ENCODE results near the gene BMPR1B.

Gene BMPR1B

DNA sequence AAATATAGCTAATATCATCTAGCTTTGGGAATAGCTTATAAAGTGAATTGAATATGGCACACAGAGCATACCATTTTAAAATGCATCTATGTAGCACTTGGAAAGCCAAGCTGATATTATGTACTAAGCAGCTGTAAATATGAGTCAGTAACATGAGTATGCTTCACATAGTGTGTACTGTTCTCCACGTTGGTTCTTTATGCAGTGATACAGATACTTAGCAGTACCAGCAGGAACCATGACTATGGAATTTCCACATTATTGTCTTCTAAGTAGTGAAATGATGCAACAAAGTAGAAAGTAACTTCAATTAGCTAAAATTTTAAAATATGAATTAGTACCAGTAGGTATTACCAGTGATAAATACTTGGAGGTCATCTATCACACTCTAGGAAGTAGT is 320.1 kb downstream of the BMPR1B start:
- Histone ChIP-seq H3K36me3 (ENCODE audit: control insufficient read depth, low read depth, low read length) (no peaks in the 10 kb centered on the region), H3K4me3 (ENCODE audit: low read length) (no peak overlapping the region), H3K9ac (ENCODE audit: low read length) (no peak overlapping the region), H3K27ac (ENCODE audit: low read length) (no peak overlapping the region), H3K9me3 (ENCODE audit: control insufficient read depth, low read depth, low read length) (no peaks in the 10 kb centered on the region), H3K27me3 (ENCODE audit: control insufficient read depth, insufficient read depth, low read length) (no peaks in the 10 kb centered on the region), H3K4me1 (ENCODE audit: control insufficient read depth, low read depth, low read length) (peaks cover 7% of the 10 kb centered on the region)

DNA sequence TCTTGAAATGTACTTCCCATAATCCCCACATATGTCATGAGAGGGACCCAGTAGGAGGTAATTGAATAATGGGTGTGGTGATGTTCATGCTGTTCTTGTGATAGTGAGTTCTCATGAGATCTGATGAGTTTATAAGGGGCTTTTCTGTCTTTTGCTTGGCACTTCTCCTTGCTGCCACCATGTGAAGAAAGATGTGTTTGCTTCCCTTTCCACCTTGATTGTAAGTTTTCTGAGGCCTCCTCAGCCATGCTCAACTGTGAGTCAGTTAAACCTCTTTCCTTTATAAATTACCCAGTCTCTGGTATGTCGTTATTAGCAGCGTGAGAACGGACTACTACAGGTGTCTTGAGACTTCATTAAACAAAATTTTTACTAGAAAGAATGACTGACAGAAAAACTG is 323.2 kb downstream of the BMPR1B start:
- no peaks in the 10 kb centered on the region for H3K27me3 ChIP-seq (ENCODE audit: control insufficient read depth, insufficient read depth, low read length)
- no peaks in the 10 kb centered on the region for H3K36me3 ChIP-seq (ENCODE audit: control insufficient read depth, low read depth, low read length)
- no peak overlapping the region for H3K4me3 ChIP-seq (ENCODE audit: low read length)
- no peak overlapping the region for H3K9ac ChIP-seq (ENCODE audit: low read length)
- H3K27ac ChIP-seq (ENCODE audit: low read length): no peak overlapping the region
- H3K9me3 ChIP-seq (ENCODE audit: control insufficient read depth, low read depth, low read length): no peaks in the 10 kb centered on the region
- no peaks in the 10 kb centered on the region for H3K4me1 ChIP-seq (ENCODE audit: control insufficient read depth, low read depth, low read length)

DNA sequence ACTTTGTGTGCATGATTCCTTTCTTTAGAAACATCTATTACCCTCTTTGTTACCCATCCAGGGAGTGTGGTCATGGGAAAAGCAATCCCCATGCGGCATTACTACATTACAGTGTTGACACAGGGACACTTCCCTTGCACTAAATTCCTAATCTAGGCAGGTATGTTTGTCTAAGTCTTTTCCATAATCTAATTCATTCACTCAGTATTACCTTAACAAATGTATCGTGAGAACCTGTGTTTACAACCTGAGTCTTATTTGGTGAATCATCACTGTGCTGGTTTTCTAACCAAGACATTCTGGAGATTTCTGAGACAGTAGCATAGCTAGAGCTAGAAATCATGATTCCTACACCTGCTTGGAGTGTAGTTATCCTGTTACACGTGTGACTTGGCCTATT is 326.8 kb downstream of the BMPR1B start:
- Histone ChIP-seq H3K27ac (ENCODE audit: low read length) (no peak overlapping the region), H3K36me3 (ENCODE audit: control insufficient read depth, low read depth, low read length) (no peaks in the 10 kb centered on the region)

DNA sequence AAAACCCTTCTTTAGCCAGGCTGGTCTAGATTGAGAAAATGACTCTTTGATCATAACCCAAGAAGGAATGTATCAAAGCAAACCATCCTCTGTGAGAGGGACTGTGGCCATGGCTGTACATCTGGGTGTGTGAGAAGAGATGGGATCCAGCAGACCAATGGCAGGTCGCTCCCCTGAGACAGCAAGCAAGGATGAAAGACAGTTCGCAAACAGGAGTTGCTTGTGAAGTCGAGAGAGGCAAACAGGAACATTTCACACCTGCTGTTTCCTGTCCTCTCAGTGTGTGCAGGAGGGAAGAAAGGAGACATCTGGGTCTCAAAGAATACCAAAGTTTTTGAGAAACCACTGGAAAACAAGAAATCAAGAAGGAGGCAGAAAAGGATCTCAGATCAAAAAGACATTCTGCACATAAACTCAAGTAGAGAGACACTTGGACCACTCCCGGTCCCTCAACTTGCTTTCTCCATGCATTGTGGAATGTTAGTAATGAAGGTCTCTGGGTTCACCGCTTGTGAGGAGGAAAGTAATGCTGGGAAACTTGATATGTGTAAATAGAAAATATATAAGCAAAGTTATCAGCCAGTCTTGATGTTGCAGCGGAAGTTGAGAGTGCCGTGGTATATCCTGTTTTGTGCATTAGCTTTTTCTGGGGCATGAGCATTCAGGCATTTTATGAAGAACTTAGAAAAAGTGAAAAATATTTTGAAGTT is 327.5 kb downstream of the BMPR1B start:
- Histone ChIP-seq H3K4me3 (ENCODE audit: low read length) (no peak overlapping the region), H3K36me3 (ENCODE audit: control insufficient read depth, low read depth, low read length) (no peaks in the 10 kb centered on the region), H3K9me3 (ENCODE audit: control insufficient read depth, low read depth, low read length) (no peaks in the 10 kb centered on the region), H3K9ac (ENCODE audit: low read length) (no peak overlapping the region), H3K4me1 (ENCODE audit: control insufficient read depth, low read depth, low read length) (no peaks in the 10 kb centered on the region), H3K27ac (ENCODE audit: low read length) (no peak overlapping the region), H3K27me3 (ENCODE audit: control insufficient read depth, insufficient read depth, low read length) (no peaks in the 10 kb centered on the region)

More for the DNA sequence above, 326.8 kb downstream of the BMPR1B start:
- no peak overlapping the region for H3K4me3 ChIP-seq (ENCODE audit: low read length)
- H3K4me1 ChIP-seq (ENCODE audit: control insufficient read depth, low read depth, low read length): no peaks in the 10 kb centered on the region
- H3K9ac ChIP-seq (ENCODE audit: low read length): no peak overlapping the region
- no peaks in the 10 kb centered on the region for H3K9me3 ChIP-seq (ENCODE audit: control insufficient read depth, low read depth, low read length)
- no peaks in the 10 kb centered on the region for H3K27me3 ChIP-seq (ENCODE audit: control insufficient read depth, insufficient read depth, low read length)

DNA sequence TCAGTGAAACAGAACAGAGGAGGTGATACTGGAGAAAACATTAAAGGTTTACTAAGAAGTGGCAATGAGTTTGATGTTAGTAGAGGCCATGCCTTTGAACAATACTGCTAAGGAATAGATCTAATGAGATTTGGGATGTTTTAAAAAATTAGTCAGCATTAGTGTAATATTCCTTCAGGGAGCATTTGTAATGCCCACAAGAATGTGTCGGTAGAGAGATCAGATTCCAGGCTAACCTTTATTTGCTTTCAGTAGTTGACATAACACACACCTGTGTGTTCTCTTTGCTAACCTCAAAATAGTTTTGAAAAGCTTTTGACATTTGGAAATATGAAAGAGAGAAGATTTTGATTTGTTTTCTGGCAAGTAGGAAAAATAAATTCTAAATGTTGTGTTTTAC is 328.8 kb downstream of the BMPR1B start:
- Histone ChIP-seq H3K4me3 (ENCODE audit: low read length) (no peak overlapping the region), H3K9ac (ENCODE audit: low read length) (no peak overlapping the region), H3K36me3 (ENCODE audit: control insufficient read depth, low read depth, low read length) (no peaks in the 10 kb centered on the region), H3K27me3 (ENCODE audit: control insufficient read depth, insufficient read depth, low read length) (no peaks in the 10 kb centered on the region), H3K27ac (ENCODE audit: low read length) (no peak overlapping the region), H3K9me3 (ENCODE audit: control insufficient read depth, low read depth, low read length) (no peaks in the 10 kb centered on the region), H3K4me1 (ENCODE audit: control insufficient read depth, low read depth, low read length) (no peaks in the 10 kb centered on the region)

DNA sequence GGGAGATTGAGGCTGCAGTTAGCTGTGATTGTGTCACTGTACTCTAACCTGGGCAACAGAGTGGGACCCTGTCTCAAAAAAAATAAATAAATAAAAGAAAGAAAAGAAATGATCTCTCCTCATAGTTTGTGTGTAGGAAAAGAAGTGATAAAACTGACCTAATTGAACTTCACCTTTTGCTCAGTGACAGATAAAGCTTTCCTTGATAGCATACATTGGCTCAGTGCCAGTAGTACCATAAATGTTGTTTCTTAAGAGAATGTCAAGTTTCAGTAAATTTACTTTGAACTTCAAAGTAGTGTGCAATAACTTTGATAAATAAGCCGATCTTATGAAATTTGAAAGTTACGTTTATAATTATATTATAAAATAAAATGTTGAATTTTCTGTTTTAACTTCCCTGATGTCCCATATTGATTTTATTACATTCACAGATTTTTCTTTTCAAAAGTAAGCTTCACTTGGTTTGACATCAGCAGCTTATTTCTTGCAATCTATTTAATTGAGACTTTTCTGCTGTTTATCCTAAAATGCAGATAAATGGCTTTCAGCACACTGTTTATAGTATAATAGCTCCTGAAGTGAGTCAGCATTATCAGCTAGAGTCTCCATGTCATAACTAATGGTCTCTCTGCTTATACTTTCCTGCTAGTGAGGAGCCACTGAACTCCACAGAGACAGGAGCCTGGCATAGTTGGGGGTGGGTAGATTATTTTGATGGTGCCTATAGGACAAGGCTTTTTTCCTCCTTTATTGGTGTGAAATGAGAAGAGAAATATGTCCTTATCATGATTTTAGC is 330.1 kb downstream of the BMPR1B start:
- Histone ChIP-seq H3K4me1 (ENCODE audit: control insufficient read depth, low read depth, low read length) (no peaks in the 10 kb centered on the region), H3K27ac (ENCODE audit: low read length) (no peak overlapping the region)

DNA sequence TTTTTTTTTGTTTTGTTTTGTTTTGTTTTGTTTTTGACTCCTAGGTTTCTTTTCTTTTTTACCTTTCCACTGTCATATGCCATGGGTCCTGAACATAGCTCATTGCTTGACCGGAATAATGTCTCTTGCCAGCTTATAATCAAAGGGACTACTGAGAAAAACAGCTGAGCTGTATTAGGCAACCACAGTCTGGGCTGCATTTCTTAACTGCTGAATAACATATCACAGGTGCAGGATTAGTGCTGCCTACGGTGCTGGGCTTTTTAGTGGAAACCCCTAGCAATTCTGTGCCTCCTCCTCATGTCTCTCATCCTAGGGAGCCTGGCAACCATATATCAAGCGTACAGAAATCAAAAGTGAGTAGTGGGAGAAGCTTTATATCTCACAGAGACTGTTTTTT is 333.5 kb downstream of the BMPR1B start:
- Histone ChIP-seq H3K9ac (ENCODE audit: low read length) (no peak overlapping the region), H3K4me1 (ENCODE audit: control insufficient read depth, low read depth, low read length) (no peaks in the 10 kb centered on the region), H3K27ac (ENCODE audit: low read length) (no peak overlapping the region), H3K36me3 (ENCODE audit: control insufficient read depth, low read depth, low read length) (no peaks in the 10 kb centered on the region), H3K27me3 (ENCODE audit: control insufficient read depth, insufficient read depth, low read length) (no peaks in the 10 kb centered on the region), H3K4me3 (ENCODE audit: low read length) (no peak overlapping the region), H3K9me3 (ENCODE audit: control insufficient read depth, low read depth, low read length) (no peaks in the 10 kb centered on the region)

More for the DNA sequence above, 330.1 kb downstream of the BMPR1B start:
- Histone ChIP-seq H3K9ac (ENCODE audit: low read length) (no peak overlapping the region), H3K36me3 (ENCODE audit: control insufficient read depth, low read depth, low read length) (no peaks in the 10 kb centered on the region), H3K4me3 (ENCODE audit: low read length) (no peak overlapping the region), H3K27me3 (ENCODE audit: control insufficient read depth, insufficient read depth, low read length) (no peaks in the 10 kb centered on the region), H3K9me3 (ENCODE audit: control insufficient read depth, low read depth, low read length) (no peaks in the 10 kb centered on the region)

DNA sequence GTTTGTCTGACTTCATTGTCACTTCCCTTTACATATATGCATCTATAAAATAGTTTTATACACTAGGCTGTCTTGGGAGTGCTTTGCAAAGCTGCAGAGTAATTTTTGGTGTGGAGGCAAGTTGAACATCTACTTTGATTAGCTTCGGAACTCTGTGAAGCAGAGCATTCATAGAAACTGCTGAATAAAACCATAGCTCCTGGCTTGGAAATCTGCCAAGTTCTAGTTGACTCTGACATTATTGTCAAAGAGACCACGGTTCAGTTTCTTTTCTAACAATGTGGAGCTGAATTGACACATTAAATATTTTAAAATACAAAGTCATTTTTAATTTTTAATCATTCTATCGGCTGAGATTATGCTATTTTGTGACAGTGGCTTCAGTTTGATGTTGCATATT is 335.0 kb downstream of the BMPR1B start:
- Histone ChIP-seq H3K4me1 (ENCODE audit: control insufficient read depth, low read depth, low read length) (no peaks in the 10 kb centered on the region), H3K9me3 (ENCODE audit: control insufficient read depth, low read depth, low read length) (no peaks in the 10 kb centered on the region), H3K4me3 (ENCODE audit: low read length) (no peak overlapping the region), H3K27me3 (ENCODE audit: control insufficient read depth, insufficient read depth, low read length) (no peaks in the 10 kb centered on the region), H3K36me3 (ENCODE audit: control insufficient read depth, low read depth, low read length) (no peaks in the 10 kb centered on the region), H3K9ac (ENCODE audit: low read length) (no peak overlapping the region), H3K27ac (ENCODE audit: low read length) (no peak overlapping the region)

DNA sequence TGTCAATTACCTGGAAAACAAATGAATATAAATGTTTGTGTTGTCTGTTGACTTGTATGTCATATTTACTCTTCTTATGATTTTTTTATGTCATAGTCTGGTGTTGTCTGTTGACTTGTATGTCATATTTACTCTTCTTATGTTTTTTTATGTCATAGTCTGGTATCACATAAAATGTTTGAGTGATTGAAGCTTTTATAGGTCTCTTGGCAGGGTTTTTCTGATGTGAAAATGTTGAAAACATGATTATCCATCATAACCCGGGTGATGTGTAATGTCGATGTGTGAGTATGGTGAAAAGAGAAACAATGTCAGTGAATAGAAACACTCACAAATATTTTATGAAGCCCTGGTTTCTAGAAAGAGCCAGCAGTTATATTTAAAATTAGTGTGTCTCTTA is 335.7 kb downstream of the BMPR1B start:
- Histone ChIP-seq H3K4me3 (ENCODE audit: low read length) (no peak overlapping the region), H3K27me3 (ENCODE audit: control insufficient read depth, insufficient read depth, low read length) (no peaks in the 10 kb centered on the region), H3K36me3 (ENCODE audit: control insufficient read depth, low read depth, low read length) (no peaks in the 10 kb centered on the region), H3K27ac (ENCODE audit: low read length) (no peak overlapping the region), H3K9me3 (ENCODE audit: control insufficient read depth, low read depth, low read length) (no peaks in the 10 kb centered on the region), H3K9ac (ENCODE audit: low read length) (no peak overlapping the region), H3K4me1 (ENCODE audit: control insufficient read depth, low read depth, low read length) (no peaks in the 10 kb centered on the region)

DNA sequence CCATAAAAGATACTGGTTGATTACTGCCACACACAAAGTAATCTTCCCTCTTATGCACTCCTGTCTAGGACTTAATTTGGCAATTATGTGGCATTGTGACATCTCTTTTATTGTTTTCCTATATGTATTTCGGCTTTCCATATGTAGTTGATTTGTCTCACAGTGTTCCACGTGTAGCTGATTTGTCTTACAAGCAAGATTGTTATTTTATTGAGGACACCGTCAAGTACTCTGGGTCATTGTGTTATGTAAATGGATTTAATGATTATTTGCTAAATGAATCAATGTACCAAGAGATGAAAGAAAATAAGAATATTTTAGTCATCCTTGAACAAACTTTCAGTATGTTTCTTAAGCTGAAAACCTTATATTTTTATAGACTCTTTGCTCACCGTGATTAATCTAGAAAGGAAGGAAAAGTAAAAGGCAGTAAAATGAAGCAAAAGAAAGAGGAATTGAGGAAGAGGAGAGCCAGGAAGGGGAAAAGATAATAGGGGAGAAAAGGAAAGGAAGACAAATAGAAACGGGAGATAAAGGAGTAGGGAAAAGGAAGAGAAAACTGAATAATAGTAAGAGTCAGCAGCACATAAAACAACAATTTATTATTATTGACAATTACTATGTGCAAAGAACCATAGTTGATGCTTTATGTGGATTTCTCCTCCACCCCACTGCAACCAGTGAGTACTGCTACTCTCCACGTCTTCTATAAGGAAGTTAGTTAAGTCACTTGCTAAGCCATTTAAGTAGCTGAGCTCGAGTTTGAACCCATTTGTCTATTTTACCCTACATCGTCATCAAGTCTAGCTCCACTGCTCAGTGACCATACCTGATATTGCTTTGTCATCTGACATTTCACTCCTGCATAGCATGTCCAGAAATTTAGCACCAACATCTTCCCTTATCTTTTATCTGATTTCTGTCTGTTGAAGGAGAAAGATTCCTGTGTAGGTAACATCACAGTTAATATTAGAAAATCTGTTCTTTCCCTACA is 336.5 kb downstream of the BMPR1B start:
- no peak overlapping the region for H3K4me3 ChIP-seq (ENCODE audit: low read length)
- no peaks in the 10 kb centered on the region for H3K27me3 ChIP-seq (ENCODE audit: control insufficient read depth, insufficient read depth, low read length)
- H3K36me3 ChIP-seq (ENCODE audit: control insufficient read depth, low read depth, low read length): no peaks in the 10 kb centered on the region
- H3K4me1 ChIP-seq (ENCODE audit: control insufficient read depth, low read depth, low read length): no peaks in the 10 kb centered on the region
- H3K9me3 ChIP-seq (ENCODE audit: control insufficient read depth, low read depth, low read length): no peaks in the 10 kb centered on the region
- no peak overlapping the region for H3K27ac ChIP-seq (ENCODE audit: low read length)
- no peak overlapping the region for H3K9ac ChIP-seq (ENCODE audit: low read length)

DNA sequence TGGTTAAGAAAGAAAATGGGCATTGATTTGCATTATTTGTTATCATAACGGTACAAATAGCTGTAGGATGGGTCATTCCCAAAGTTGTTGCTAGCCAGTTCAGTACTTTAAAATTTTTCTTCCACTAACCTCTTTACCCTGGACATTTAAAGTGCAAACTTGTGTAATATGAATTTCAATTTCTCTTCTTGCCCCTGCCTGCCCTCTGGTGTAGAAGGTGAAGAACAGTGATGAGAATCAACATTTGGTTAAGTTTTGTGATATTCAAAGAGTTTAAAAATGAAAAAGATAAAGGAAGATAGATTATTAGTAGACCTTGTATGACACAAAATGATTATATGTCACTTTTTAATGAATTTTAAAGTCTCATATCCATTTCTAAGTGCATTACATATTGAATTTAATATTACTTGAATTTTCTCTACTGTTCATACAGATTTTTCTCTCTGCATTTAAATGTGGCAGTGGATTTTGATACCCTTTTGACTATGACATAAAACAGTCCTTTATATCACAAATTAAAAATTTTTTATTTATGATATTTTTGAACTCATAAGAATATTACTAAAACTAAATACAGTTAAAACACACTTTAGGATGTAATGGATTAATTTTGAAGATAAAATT is 337.7 kb downstream of the BMPR1B start:
- H3K9ac ChIP-seq (ENCODE audit: low read length): no peak overlapping the region
- H3K27ac ChIP-seq (ENCODE audit: low read length): no peak overlapping the region
- H3K9me3 ChIP-seq (ENCODE audit: control insufficient read depth, low read depth, low read length): no peaks in the 10 kb centered on the region
- no peaks in the 10 kb centered on the region for H3K4me1 ChIP-seq (ENCODE audit: control insufficient read depth, low read depth, low read length)
- no peaks in the 10 kb centered on the region for H3K36me3 ChIP-seq (ENCODE audit: control insufficient read depth, low read depth, low read length)
- H3K27me3 ChIP-seq (ENCODE audit: control insufficient read depth, insufficient read depth, low read length): no peaks in the 10 kb centered on the region
- no peak overlapping the region for H3K4me3 ChIP-seq (ENCODE audit: low read length)

All from iPS-18a (cell line).